ENCODE measurements around the gene LTB4R2.
A peak's percentile ranks its signal among the peaks of the same experiment; 100 is the strongest.
"Not testable (repeated sequence)": the region's sequence is repeated elsewhere in the genome, so short reads cannot be mapped to it uniquely, and the experiment has no call there.

The LTB4R2 gene

DNA sequence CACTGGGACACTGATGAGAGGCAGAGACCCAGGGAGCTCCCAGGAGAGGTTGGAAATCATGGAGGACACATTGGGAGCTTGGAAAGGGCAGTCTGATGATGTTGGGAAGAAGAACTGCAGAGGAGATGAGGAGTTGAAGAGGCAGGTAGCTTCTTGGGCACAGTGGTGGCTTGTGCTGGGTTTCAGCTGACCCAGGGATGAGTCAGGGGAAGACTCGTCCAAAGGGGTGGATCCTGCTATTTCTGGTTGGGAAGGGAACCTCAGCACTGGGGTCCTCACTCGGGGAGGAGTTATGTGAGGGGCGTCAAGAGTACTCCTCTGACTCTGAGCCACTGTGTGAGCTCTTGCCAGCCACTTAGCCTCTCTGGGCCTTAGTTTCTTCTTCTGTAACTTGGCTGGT lies 13.4 kb downstream of the LTB4R2 start:
- no peak overlapping the region for H3K4me3 ChIP-seq (ENCODE audit: low read depth, low read length)
- no peak for TF ChIP-seq CTCF (IDR thresholded peaks at IDR 0.05; ENCODE audit: borderline replicate concordance, insufficient read depth, low read depth, low read length)

GRCh38 chr14:24324024-24324423 lies 14.1 kb downstream of the LTB4R2 start:
- no peak overlapping the region for H3K4me3 ChIP-seq (ENCODE audit: low read depth, low read length)
- no peak for TF ChIP-seq CTCF (IDR thresholded peaks at IDR 0.05; ENCODE audit: borderline replicate concordance, insufficient read depth, low read depth, low read length)

GRCh38 chr14:24325041-24325530 lies 15.1 kb downstream of the LTB4R2 start:
- no peak for TF ChIP-seq CTCF (IDR thresholded peaks at IDR 0.05; ENCODE audit: borderline replicate concordance, insufficient read depth, low read depth, low read length)
- H3K4me3 ChIP-seq (ENCODE audit: low read depth, low read length) = no peak overlapping the region

DNA sequence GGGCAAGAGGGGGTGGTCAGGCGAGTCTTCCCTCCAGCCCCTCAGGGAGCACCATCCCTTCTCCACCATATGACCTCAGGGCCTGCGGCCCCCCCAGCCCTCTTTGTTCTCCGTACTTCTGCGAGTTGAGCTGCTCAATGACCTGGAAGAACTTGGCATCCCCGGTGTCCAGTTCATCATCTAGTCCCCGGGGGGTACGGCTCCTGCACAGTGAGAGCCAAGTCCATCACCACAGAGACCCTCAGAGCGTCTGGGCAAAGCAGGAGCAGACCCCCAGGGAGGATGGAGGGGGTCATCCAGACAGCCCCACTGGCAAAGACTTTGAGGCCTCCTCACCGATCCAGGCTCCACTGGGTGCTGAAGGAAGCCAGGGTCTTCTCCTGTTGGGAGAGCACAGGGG lies 16.0 kb downstream of the LTB4R2 start:
- TF ChIP-seq CTCF (IDR thresholded peaks at IDR 0.05; ENCODE audit: borderline replicate concordance, insufficient read depth, low read depth, low read length) = no peak
- no peak overlapping the region for H3K4me3 ChIP-seq (ENCODE audit: low read depth, low read length)

DNA sequence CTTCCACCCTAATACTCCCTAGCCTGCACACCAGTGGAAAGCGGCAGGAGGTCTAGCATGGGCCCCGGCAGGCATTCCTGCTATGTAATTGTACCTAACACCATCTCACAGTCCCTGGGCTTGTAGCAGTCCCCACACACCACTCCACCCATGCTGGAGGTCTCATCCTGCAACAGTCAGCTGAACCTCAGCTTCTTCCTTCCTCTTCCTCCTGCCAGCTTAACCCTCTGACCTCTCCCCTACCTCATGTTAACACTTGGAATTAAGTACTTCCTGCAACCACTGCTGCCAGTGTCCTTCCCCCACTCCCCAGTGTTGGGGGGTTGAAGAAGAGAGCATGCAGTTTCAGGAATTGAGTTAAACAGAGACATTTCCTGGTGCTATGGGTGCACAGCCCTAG lies 17.4 kb downstream of the LTB4R2 start:
- no peak for TF ChIP-seq CTCF (IDR thresholded peaks at IDR 0.05; ENCODE audit: borderline replicate concordance, insufficient read depth, low read depth, low read length)

DNA sequence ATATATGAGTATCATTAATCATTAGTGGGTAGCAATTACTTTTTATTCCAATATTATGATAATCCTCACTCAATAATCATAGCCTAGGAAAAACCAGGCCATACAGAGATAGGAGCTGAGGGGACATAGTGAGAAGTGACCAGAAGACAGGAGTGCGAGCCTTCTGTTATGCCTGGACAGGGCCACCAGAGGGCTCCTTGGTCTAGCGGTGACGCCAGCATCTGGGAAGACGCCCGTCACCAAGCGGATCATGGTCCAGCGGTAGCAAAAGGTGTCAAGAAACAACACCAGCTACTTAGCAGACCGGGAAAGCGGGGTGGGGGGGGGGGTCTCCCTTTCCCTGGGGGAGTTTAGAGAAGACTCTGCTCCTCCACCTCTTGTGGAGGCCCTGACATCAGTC lies 18.0 kb downstream of the LTB4R2 start:
- TF ChIP-seq CTCF (IDR thresholded peaks at IDR 0.05; ENCODE audit: borderline replicate concordance, insufficient read depth, low read depth, low read length) = peak; percentile 38; the same call in 1 of the 2 replicates
- not testable (repeated sequence) for H3K4me3 ChIP-seq (ENCODE audit: low read depth, low read length)

More for the DNA sequence above, 17.4 kb downstream of the LTB4R2 start:
- no peak overlapping the region for H3K4me3 ChIP-seq (ENCODE audit: low read depth, low read length)

DNA sequence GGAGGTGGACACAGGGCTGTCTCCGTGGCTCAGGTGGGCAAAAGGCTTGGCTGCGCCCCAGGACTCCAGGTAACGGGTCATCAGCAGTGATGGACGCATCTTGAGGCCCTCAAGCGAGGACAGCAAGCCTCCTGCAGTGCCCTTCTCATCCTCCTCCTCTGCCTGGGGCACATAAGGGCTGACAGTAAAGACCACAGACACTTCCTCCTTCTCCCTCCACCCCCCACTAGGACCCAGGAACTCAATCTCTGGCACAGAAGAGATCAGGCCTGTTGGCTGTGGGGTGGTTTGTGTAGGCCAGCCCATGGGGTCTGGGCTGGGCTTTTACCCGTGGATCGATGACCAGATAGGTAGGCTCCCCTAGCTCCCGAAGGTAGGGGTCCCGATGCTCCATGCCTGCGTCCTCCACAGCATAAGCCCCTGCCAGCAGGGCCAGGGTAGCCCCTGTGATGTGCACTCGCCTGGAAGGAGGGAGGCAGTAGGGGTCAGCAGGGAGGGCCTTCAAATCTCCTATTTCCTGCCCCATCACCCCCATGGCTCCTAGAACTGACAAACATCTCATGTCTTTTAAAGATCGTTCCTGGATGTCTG lies 19.2 kb downstream of the LTB4R2 start:
- TF ChIP-seq CTCF (IDR thresholded peaks at IDR 0.05; ENCODE audit: borderline replicate concordance, insufficient read depth, low read depth, low read length) = no peak
- H3K4me3 ChIP-seq (ENCODE audit: low read depth, low read length) = no peak overlapping the region
